ENCODE data around the gene TPM4. TPM values are rescaled to one million over a fixed set of nuclear protein-coding genes. Genes with fewer than 3 reads are reported as not detected.

The TPM4 gene
- total RNA-seq, 1 experiment from 2014 or later = 307 TPM

DNA sequence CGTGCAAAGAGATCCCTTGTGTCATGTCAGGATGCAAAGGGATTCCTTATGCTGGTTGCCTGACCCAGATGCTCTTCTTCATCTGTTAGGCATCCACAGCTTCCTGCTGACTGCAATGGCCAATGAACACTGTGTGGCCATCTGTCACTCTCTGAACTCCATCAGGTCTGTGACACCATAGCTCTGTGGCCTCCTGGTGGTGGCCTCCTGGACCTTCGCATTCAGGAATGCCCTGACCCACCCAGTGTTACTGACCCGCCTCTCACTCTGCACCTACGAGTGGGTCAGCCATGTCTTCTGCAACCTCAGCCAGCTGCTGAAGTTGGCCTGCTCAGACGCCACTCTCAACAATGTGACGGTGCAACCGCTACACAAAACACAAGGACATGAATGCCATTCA is 23.9 kb upstream of the TPM4 start:
- TF ChIP-seq, protein P1, sequence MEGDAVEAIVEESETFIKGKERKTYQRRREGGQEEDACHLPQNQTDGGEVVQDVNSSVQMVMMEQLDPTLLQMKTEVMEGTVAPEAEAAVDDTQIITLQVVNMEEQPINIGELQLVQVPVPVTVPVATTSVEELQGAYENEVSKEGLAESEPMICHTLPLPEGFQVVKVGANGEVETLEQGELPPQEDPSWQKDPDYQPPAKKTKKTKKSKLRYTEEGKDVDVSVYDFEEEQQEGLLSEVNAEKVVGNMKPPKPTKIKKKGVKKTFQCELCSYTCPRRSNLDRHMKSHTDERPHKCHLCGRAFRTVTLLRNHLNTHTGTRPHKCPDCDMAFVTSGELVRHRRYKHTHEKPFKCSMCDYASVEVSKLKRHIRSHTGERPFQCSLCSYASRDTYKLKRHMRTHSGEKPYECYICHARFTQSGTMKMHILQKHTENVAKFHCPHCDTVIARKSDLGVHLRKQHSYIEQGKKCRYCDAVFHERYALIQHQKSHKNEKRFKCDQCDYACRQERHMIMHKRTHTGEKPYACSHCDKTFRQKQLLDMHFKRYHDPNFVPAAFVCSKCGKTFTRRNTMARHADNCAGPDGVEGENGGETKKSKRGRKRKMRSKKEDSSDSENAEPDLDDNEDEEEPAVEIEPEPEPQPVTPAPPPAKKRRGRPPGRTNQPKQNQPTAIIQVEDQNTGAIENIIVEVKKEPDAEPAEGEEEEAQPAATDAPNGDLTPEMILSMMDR (conservative IDR thresholded peaks at IDR 0.05) = no peak
- TF ChIP-seq EZH2 (IDR thresholded peaks at IDR 0.05; ENCODE audit: low read depth) = no peak
- Histone ChIP-seq H3K79me2 (ENCODE audit: low read depth) (no peaks in the 10 kb centered on the region), H3K27ac (no peak overlapping the region), H3K27me3 (ENCODE audit: insufficient read depth, low read depth) (no peaks in the 10 kb centered on the region), H3K9me2 (ENCODE audit: insufficient read depth) (no peaks in the 10 kb centered on the region), H3K4me3 (no peak overlapping the region), H2AFZ (no peak overlapping the region), H3F3A (ENCODE audit: insufficient read depth, low read depth) (peaks cover 4% of the 10 kb centered on the region; the same call in 1 of the 2 replicates), H3K36me3 (ENCODE audit: low read depth) (no peaks in the 10 kb centered on the region), H3K9me3 (ENCODE audit: insufficient read depth, low read depth) (peaks cover 5% of the 10 kb centered on the region), H3K4me2 (no peak overlapping the region), H4K20me1 (ENCODE audit: insufficient read depth) (no peaks in the 10 kb centered on the region), H3K4me1 (replicated peaks; ENCODE audit: insufficient read depth) (peaks cover 10% of the 10 kb centered on the region)
- no TSS peak for BruUV-seq (replicated peaks)
- ChIA-PET CTCF (interaction anchor here (0.6 kb wide), 1 partner anchor 1015 kb away, joined by 3 read pairs; no protein-coding TSS in a partner anchor), POLR2A (ENCODE audit: unreplicated experiment) (interaction anchor here (0.6 kb wide), 1 partner anchor 14 kb away, joined by 3 read pairs; no protein-coding TSS in a partner anchor)
- intact Hi-C loops (cut with micrococcal nuclease; ENCODE audit: unreplicated experiment) = no loop called here
- DNase-seq = no peak

DNA sequence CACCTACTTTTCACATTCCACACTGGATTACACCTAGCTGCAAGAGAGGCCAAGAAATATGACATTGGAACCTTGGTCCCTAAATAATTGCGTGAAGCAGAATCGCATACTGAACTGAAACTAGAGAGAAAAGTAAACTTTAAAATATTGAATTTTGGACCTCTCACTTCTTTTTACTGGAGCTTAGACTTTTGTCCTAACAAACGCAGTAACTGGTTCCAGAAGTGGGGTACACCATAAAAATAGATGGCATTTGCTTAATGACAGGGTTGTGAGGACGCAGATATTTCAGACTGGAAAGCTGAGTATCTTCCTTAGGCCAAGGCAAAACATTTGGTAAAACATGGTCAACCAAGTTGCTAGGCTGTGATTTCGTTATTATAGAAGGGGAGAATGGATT is 19.2 kb upstream of the TPM4 start:
- H3K4me3 ChIP-seq = no peak overlapping the region
- no TSS peak for BruUV-seq (replicated peaks)
- intact Hi-C loops (cut with micrococcal nuclease; ENCODE audit: unreplicated experiment) = no loop called here
- no peak overlapping the region for H3K4me2 ChIP-seq
- ChIA-PET CTCF (interaction anchor here (0.7 kb wide), 1 partner anchor 37 kb away, joined by 5 read pairs; no protein-coding TSS in a partner anchor), POLR2A (ENCODE audit: unreplicated experiment) (interaction anchor here (0.6 to 0.7 kb wide), 2 partner anchors 104 to 128 kb away, joined by 3 read pairs; partner anchors contain the start of gene FAM32A)
- no peak overlapping the region for H3K27ac ChIP-seq
- peaks cover 11% of the 10 kb centered on the region for H3K9me3 ChIP-seq (ENCODE audit: insufficient read depth, low read depth)
- H3K79me2 ChIP-seq (ENCODE audit: low read depth) = no peaks in the 10 kb centered on the region
- H3K9me2 ChIP-seq (ENCODE audit: insufficient read depth) = no peaks in the 10 kb centered on the region
- no peak for DNase-seq
- H3K4me1 ChIP-seq (replicated peaks; ENCODE audit: insufficient read depth) = no peaks in the 10 kb centered on the region
- no peaks in the 10 kb centered on the region for H3K27me3 ChIP-seq (ENCODE audit: insufficient read depth, low read depth)
- H3K36me3 ChIP-seq (ENCODE audit: low read depth) = no peaks in the 10 kb centered on the region
- no peaks in the 10 kb centered on the region for H4K20me1 ChIP-seq (ENCODE audit: insufficient read depth)
- TF ChIP-seq, protein P1 (conservative IDR thresholded peaks at IDR 0.05) = no peak
- no peak for TF ChIP-seq EZH2 (IDR thresholded peaks at IDR 0.05; ENCODE audit: low read depth)
- no peaks in the 10 kb centered on the region for H3F3A ChIP-seq (ENCODE audit: insufficient read depth, low read depth)
- H2AFZ ChIP-seq = no peak overlapping the region

DNA sequence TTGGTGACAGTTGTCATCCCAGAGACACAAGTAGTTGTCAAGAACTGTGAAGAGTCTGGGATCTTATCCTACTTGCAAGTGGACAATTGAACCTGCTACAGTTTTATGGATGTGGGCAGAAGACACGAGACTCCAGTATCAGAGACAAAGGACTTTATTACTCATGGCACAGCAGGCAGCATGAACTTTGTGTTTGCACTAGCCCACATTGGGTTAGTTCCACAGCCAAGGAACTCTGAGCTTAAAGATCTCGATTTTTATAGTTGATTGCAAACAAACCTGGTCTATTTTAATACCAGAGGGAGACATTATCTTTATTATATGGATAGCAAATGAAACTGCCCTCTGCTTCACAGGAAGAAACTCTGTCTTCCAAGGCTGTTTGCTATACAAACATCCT is 16.0 kb upstream of the TPM4 start:
- Histone ChIP-seq H3K4me2 (no peak overlapping the region), H2AFZ (no peak overlapping the region), H3K27ac (no peak overlapping the region), H3K4me1 (replicated peaks; ENCODE audit: insufficient read depth) (peaks cover 5% of the 10 kb centered on the region; the same call in 1 of the 2 replicates), H3F3A (ENCODE audit: insufficient read depth, low read depth) (peaks cover 7% of the 10 kb centered on the region; the same call in 1 of the 2 replicates), H3K9me2 (ENCODE audit: insufficient read depth) (no peaks in the 10 kb centered on the region), H3K4me3 (no peak overlapping the region), H4K20me1 (ENCODE audit: insufficient read depth) (no peaks in the 10 kb centered on the region), H3K36me3 (ENCODE audit: low read depth) (no peaks in the 10 kb centered on the region), H3K9me3 (ENCODE audit: insufficient read depth, low read depth) (peaks cover 11% of the 10 kb centered on the region), H3K27me3 (ENCODE audit: insufficient read depth, low read depth) (no peaks in the 10 kb centered on the region), H3K79me2 (ENCODE audit: low read depth) (no peaks in the 10 kb centered on the region)
- TF ChIP-seq, protein P1 (conservative IDR thresholded peaks at IDR 0.05) = no peak
- TF ChIP-seq EZH2 (IDR thresholded peaks at IDR 0.05; ENCODE audit: low read depth) = no peak
- POLR2A ChIA-PET (ENCODE audit: unreplicated experiment) = no interaction called here
- intact Hi-C loops (cut with micrococcal nuclease; ENCODE audit: unreplicated experiment) = no loop called here
- no peak for DNase-seq
- CTCF ChIA-PET = no interaction called here
- no TSS peak for BruUV-seq (replicated peaks)

Data from PC-9 (cell line).